Measurements from ENCODE around the gene CPAMD8. TPM values are rescaled to one million over a fixed set of nuclear protein-coding genes. Genes with fewer than 3 reads are reported as not detected.

Gene CPAMD8
- total and polyA plus RNA-seq, 10 of the 15 experiments (the other 5 are each of a cell fraction or from before 2014, with no cell fraction given) = 0.12 to 0.97 (median 0.25) TPM; not detected in 3

DNA sequence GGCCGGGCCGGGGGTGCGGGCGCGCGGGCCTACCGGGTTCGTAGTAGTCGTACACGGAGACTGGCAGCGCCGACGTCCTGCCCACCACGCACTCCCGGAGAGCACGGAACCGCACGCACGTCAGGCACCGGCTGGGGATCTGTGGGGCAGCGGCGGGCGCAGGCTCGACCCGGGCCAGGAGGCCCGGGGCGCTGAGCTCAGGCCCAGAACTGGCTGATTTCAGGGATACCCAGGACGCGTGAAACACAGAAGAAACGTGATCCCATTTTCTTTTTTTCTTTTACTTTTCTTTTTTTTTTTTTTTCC, 128.8 kb downstream of the CPAMD8 start:
- H3K4me1 ChIP-seq (ENCODE audit: control insufficient read depth, insufficient read depth, low read length) = peaks cover 41% of the 10 kb centered on the region
- 25% methylated on average over 14 of the region's 30 CpGs for WGBS (ENCODE audit: insufficient coverage, insufficient replicate concordance, low lambda C conversion rate, missing lambda C conversion rate)
- intact Hi-C loops (cut with micrococcal nuclease; ENCODE audit: unreplicated experiment) (loop anchor here (2.0 to 10.0 kb wide), 4 partner anchors 61 to 407 kb away; partner anchors contain the start of genes ABHD8, DDA1 and MRPL34), in situ Hi-C loops (cut with MboI) (no loop called here)
- no peaks in the 10 kb centered on the region for H3K27me3 ChIP-seq (replicated peaks in 1 of 2; ENCODE audit: control insufficient read depth in 2 of 2, insufficient read depth in 2 of 2, low read length in 1 of 2)
- no peaks in the 10 kb centered on the region; the same call in 2 of the 3 replicates for H3K9me3 ChIP-seq (replicated peaks; ENCODE audit: control insufficient read depth, insufficient read depth, low read length)
- no peaks in the 10 kb centered on the region for H3K36me3 ChIP-seq (ENCODE audit: control insufficient read depth in 2 of 2, insufficient read depth in 2 of 2, low read length in 1 of 2)
- no peak for DNase-seq (ENCODE audit: low read depth, low spot score)
- peak overlapping the region; percentile 83 for H2AFZ ChIP-seq (ENCODE audit: control insufficient read depth, low read depth, low read length)
- ChIA-PET RAD21 (ENCODE audit: unreplicated experiment) (no interaction called here), CTCF (interaction anchor here (0.7 to 1.6 kb wide), 2 partner anchors 62 to 134 kb away, joined by 8 read pairs; no protein-coding TSS in a partner anchor), POLR2A (interaction anchor here (0.7 kb wide), 2 partner anchors 456 to 1554 kb away, joined by 3 to 4 read pairs; no protein-coding TSS in a partner anchor), SMC1A (ENCODE audit: uncharacterized antibody, unreplicated experiment) (no interaction called here)
- no peak overlapping the region; the same call in 1 of the 2 replicates for H3K27ac ChIP-seq (ENCODE audit: control insufficient read depth, insufficient read depth)
- BruUV-seq (replicated peaks) = no TSS peak
- H3K4me3 ChIP-seq = peak overlapping the region; percentile 90; the same call in 1 of the 2 replicates
- H3K4me2 ChIP-seq (ENCODE audit: control insufficient read depth, insufficient read depth) = peak overlapping the region; percentile 85
- no peaks in the 10 kb centered on the region for H3K79me2 ChIP-seq (ENCODE audit: control insufficient read depth, insufficient read depth, low read length)
- no peak for FAIRE-seq
- peak overlapping the region; percentile 45; the same call in 1 of the 2 replicates for H3K9ac ChIP-seq (ENCODE audit: control insufficient read depth, insufficient read depth, low read length)
- H4K20me1 ChIP-seq (ENCODE audit: control insufficient read depth, insufficient read depth) = no peaks in the 10 kb centered on the region
- ATAC-seq = no peak
- TF ChIP-seq LARP7 (IDR thresholded peaks at IDR 0.05) = no peak
- TF ChIP-seq, protein P1, sequence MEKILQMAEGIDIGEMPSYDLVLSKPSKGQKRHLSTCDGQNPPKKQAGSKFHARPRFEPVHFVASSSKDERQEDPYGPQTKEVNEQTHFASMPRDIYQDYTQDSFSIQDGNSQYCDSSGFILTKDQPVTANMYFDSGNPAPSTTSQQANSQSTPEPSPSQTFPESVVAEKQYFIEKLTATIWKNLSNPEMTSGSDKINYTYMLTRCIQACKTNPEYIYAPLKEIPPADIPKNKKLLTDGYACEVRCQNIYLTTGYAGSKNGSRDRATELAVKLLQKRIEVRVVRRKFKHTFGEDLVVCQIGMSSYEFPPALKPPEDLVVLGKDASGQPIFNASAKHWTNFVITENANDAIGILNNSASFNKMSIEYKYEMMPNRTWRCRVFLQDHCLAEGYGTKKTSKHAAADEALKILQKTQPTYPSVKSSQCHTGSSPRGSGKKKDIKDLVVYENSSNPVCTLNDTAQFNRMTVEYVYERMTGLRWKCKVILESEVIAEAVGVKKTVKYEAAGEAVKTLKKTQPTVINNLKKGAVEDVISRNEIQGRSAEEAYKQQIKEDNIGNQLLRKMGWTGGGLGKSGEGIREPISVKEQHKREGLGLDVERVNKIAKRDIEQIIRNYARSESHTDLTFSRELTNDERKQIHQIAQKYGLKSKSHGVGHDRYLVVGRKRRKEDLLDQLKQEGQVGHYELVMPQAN (conservative IDR thresholded peaks at IDR 0.05) = 0 out of 2 replicates have a peak, but pooled peaks have one; percentile 7
- 0 out of 2 replicates have a peak, but pooled peaks have one; percentile 9 for TF ChIP-seq ZNF207 (IDR thresholded peaks at IDR 0.05; ENCODE audit: borderline replicate concordance)
- TF ChIP-seq, protein P2, sequence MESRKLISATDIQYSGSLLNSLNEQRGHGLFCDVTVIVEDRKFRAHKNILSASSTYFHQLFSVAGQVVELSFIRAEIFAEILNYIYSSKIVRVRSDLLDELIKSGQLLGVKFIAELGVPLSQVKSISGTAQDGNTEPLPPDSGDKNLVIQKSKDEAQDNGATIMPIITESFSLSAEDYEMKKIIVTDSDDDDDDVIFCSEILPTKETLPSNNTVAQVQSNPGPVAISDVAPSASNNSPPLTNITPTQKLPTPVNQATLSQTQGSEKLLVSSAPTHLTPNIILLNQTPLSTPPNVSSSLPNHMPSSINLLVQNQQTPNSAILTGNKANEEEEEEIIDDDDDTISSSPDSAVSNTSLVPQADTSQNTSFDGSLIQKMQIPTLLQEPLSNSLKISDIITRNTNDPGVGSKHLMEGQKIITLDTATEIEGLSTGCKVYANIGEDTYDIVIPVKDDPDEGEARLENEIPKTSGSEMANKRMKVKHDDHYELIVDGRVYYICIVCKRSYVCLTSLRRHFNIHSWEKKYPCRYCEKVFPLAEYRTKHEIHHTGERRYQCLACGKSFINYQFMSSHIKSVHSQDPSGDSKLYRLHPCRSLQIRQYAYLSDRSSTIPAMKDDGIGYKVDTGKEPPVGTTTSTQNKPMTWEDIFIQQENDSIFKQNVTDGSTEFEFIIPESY (IDR thresholded peaks at IDR 0.05) = no peak
- TF ChIP-seq YBX1 (IDR thresholded peaks at IDR 0.05) = no peak
- no peak for TF ChIP-seq GABPA (IDR thresholded peaks at IDR 0.05; ENCODE audit: low read depth)
- no peak for TF ChIP-seq BACH1 (IDR thresholded peaks at IDR 0.05; ENCODE audit: borderline replicate concordance)
- no peak for TF ChIP-seq POLR2AphosphoS2 (IDR thresholded peaks at IDR 0.05; ENCODE audit: low read depth, low read length)
- TF ChIP-seq SIN3A (IDR thresholded peaks at IDR 0.05; ENCODE audit: low read depth, low read length) = no peak
- TF ChIP-seq, protein P3, sequence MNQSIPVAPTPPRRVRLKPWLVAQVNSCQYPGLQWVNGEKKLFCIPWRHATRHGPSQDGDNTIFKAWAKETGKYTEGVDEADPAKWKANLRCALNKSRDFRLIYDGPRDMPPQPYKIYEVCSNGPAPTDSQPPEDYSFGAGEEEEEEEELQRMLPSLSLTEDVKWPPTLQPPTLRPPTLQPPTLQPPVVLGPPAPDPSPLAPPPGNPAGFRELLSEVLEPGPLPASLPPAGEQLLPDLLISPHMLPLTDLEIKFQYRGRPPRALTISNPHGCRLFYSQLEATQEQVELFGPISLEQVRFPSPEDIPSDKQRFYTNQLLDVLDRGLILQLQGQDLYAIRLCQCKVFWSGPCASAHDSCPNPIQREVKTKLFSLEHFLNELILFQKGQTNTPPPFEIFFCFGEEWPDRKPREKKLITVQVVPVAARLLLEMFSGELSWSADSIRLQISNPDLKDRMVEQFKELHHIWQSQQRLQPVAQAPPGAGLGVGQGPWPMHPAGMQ (IDR thresholded peaks at IDR 0.05; ENCODE audit: borderline replicate concordance) = no peak
- TF ChIP-seq RUNX3 (IDR thresholded peaks at IDR 0.05; ENCODE audit: low read length) = no peak
- no peak for TF ChIP-seq NBN (IDR thresholded peaks at IDR 0.05)
- TF ChIP-seq, protein P4, sequence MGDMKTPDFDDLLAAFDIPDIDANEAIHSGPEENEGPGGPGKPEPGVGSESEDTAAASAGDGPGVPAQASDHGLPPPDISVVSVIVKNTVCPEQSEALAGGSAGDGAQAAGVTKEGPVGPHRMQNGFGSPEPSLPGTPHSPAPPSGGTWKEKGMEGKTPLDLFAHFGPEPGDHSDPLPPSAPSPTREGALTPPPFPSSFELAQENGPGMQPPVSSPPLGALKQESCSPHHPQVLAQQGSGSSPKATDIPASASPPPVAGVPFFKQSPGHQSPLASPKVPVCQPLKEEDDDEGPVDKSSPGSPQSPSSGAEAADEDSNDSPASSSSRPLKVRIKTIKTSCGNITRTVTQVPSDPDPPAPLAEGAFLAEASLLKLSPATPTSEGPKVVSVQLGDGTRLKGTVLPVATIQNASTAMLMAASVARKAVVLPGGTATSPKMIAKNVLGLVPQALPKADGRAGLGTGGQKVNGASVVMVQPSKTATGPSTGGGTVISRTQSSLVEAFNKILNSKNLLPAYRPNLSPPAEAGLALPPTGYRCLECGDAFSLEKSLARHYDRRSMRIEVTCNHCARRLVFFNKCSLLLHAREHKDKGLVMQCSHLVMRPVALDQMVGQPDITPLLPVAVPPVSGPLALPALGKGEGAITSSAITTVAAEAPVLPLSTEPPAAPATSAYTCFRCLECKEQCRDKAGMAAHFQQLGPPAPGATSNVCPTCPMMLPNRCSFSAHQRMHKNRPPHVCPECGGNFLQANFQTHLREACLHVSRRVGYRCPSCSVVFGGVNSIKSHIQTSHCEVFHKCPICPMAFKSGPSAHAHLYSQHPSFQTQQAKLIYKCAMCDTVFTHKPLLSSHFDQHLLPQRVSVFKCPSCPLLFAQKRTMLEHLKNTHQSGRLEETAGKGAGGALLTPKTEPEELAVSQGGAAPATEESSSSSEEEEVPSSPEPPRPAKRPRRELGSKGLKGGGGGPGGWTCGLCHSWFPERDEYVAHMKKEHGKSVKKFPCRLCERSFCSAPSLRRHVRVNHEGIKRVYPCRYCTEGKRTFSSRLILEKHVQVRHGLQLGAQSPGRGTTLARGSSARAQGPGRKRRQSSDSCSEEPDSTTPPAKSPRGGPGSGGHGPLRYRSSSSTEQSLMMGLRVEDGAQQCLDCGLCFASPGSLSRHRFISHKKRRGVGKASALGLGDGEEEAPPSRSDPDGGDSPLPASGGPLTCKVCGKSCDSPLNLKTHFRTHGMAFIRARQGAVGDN (IDR thresholded peaks at IDR 0.05) = 0 out of 2 replicates have a peak, but pooled peaks have one; percentile 8

All from GM12878 (cell line).